ENCODE results near the gene ZSCAN1. TPM values are rescaled to one million over a fixed set of nuclear protein-coding genes. Genes with fewer than 3 reads are reported as not detected.

ZSCAN1 gene
- total and polyA plus RNA-seq, 2 of the 4 experiments (the other 2 are of a cell fraction): not detected

DNA sequence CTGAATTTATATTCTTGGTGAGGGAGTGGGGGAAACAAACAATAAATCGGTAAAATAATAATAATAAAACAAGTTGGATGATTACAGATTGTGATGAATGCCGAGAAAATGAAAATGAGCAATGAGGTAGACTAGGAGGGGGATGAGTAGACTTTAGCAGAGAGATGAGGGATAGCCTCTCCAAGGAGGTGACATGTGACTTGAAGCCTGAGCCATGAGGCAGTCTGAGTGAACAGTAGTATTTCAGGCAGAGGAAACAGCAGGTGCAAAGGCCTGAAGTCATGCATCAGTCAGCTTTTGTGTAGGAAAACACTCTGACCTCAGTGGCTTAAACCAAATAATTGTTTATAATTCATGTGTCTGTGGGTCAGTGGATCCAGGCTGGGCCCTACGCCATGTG, 29.9 kb downstream of the ZSCAN1 start (continued):
- no peak for TF ChIP-seq MAFK (IDR thresholded peaks at IDR 0.05; ENCODE audit: low read depth, low read length)

DNA sequence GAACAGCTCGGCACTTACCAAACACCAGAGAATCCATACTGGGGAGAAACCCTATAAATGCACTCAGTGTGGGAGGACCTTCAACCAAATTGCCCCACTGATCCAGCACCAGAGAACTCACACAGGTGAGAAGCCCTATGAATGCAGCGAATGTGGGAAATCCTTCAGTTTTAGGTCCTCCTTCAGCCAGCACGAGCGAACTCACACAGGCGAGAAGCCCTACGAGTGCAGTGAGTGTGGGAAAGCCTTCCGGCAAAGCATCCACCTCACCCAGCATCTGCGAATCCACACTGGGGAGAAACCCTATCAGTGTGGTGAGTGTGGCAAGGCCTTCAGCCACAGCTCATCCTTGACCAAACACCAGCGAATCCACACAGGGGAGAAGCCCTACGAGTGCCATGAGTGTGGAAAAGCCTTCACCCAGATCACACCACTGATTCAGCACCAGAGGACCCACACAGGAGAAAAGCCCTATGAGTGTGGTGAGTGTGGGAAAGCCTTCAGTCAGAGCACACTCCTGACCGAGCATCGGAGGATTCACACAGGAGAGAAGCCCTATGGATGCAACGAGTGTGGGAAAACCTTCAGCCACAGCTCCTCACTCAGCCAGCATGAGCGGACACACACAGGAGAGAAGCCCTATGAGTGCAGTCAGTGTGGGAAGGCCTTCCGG, 33.6 kb downstream of the ZSCAN1 start:
- no peak overlapping the region for H3K18ac ChIP-seq (ENCODE audit: low read depth, low read length)
- no peak overlapping the region for H3K4me3 ChIP-seq (ENCODE audit: insufficient read depth, low read depth, low read length)
- in situ Hi-C loops (cut with MboI; ENCODE audit: low sequenced_read_pairs) (no loop called here), intact Hi-C loops (cut with micrococcal nuclease) (no loop called here), dilution Hi-C loops (cut with HindIII; ENCODE audit: low sequenced_read_pairs, unreplicated experiment) (no loop called here)
- no peaks in the 10 kb centered on the region for H3K4me1 ChIP-seq (ENCODE audit: control insufficient read depth, insufficient read depth, low read length)
- no peak overlapping the region for H3K27ac ChIP-seq (ENCODE audit: insufficient read depth, low read length)
- H3K9ac ChIP-seq (ENCODE audit: low read depth, low read length): no peak overlapping the region
- H2BK5ac ChIP-seq (ENCODE audit: low read depth, low read length, poor library complexity, severe bottlenecking): no peak overlapping the region
- H3K4me2 ChIP-seq (ENCODE audit: low read depth, low read length): no peak overlapping the region
- ChIA-PET CTCF (no interaction called here), POLR2A (ENCODE audit: unreplicated experiment) (no interaction called here)
- no peaks in the 10 kb centered on the region for H3K27me3 ChIP-seq (ENCODE audit: control insufficient read depth, insufficient read depth, low read length)
- H3K23ac ChIP-seq (ENCODE audit: low read depth, low read length): no peak overlapping the region
- H3K36me3 ChIP-seq (ENCODE audit: control insufficient read depth, insufficient read depth, low read length): peaks cover 2% of the 10 kb centered on the region; the same call in 1 of the 2 replicates
- no peak overlapping the region for H3K14ac ChIP-seq (replicated peaks; ENCODE audit: low read depth, low read length)
- H3K9me3 ChIP-seq (ENCODE audit: control insufficient read depth, insufficient read depth, low read length): peaks cover 74% of the 10 kb centered on the region
- no peak overlapping the region for H2AK9ac ChIP-seq (replicated peaks; ENCODE audit: low read depth, low read length, poor library complexity)
- ATAC-seq (ENCODE audit: low read depth) (no peak), DNase-seq (no peak)
- no peak overlapping the region for H3K4ac ChIP-seq (ENCODE audit: low read depth, low read length)
- H2BK120ac ChIP-seq (ENCODE audit: low read depth, low read length): no peak overlapping the region
- H2AFZ ChIP-seq (replicated peaks; ENCODE audit: low read length, poor library complexity): no peak overlapping the region
- no CpG with 5 or more reads among the region's 15 CpGs for WGBS, 2 experiments (ENCODE audit: extremely low coverage in 2 of 2, insufficient read length in 1 of 2)
- BruUV-seq (replicated peaks): no TSS peak
- H4K8ac ChIP-seq (ENCODE audit: low read depth in 2 of 2, low read length in 2 of 2): no peak overlapping the region
- no peak overlapping the region for H4K91ac ChIP-seq (ENCODE audit: insufficient read depth, low read depth, low read length)
- no peaks in the 10 kb centered on the region for H3K9me1 ChIP-seq (ENCODE audit: insufficient read depth, low read length)
- no peak overlapping the region for H2AK5ac ChIP-seq (ENCODE audit: low read depth, low read length)
- no peak overlapping the region for H2BK20ac ChIP-seq (ENCODE audit: low read depth, low read length)
- H3K56ac ChIP-seq (ENCODE audit: extremely low read depth, insufficient read depth, low read length): no peak overlapping the region
- no peak for TF ChIP-seq RCOR1 (IDR thresholded peaks at IDR 0.05; ENCODE audit: insufficient replicate concordance, low read length)
- no peak for TF ChIP-seq POLR2A (IDR thresholded peaks at IDR 0.05; ENCODE audit: low read depth, low read length)
- no peak for TF ChIP-seq CEBPB (IDR thresholded peaks at IDR 0.05; ENCODE audit: low read depth, low read length)
- TF ChIP-seq, protein P1, sequence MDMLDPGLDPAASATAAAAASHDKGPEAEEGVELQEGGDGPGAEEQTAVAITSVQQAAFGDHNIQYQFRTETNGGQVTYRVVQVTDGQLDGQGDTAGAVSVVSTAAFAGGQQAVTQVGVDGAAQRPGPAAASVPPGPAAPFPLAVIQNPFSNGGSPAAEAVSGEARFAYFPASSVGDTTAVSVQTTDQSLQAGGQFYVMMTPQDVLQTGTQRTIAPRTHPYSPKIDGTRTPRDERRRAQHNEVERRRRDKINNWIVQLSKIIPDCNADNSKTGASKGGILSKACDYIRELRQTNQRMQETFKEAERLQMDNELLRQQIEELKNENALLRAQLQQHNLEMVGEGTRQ (IDR thresholded peaks at IDR 0.05; ENCODE audit: low read depth, low read length): no peak
- TF ChIP-seq BHLHE40 (IDR thresholded peaks at IDR 0.05; ENCODE audit: low read depth, low read length): no peak
- no peak for TF ChIP-seq FOS (IDR thresholded peaks at IDR 0.05; ENCODE audit: low read depth, low read length)
- TF ChIP-seq, protein P2, sequence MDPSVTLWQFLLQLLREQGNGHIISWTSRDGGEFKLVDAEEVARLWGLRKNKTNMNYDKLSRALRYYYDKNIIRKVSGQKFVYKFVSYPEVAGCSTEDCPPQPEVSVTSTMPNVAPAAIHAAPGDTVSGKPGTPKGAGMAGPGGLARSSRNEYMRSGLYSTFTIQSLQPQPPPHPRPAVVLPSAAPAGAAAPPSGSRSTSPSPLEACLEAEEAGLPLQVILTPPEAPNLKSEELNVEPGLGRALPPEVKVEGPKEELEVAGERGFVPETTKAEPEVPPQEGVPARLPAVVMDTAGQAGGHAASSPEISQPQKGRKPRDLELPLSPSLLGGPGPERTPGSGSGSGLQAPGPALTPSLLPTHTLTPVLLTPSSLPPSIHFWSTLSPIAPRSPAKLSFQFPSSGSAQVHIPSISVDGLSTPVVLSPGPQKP (IDR thresholded peaks at IDR 0.05; ENCODE audit: borderline replicate concordance, low read depth, low read length): no peak
- TF ChIP-seq RAD21 (IDR thresholded peaks at IDR 0.05; ENCODE audit: low read length): no peak
- no peak for TF ChIP-seq MAZ (IDR thresholded peaks at IDR 0.05; ENCODE audit: borderline replicate concordance, low read depth, low read length)
- TF ChIP-seq SMC3 (IDR thresholded peaks at IDR 0.05; ENCODE audit: low read depth, low read length): no peak
- TF ChIP-seq NFE2L2 (IDR thresholded peaks at IDR 0.05; ENCODE audit: low read depth, low read length): no peak
- no peak overlapping the region for H2BK15ac ChIP-seq (ENCODE audit: low read depth, low read length)
- H4K5ac ChIP-seq (ENCODE audit: low read depth, low read length): no peak overlapping the region
- no peaks in the 10 kb centered on the region for H3K79me1 ChIP-seq (ENCODE audit: low read depth in 1 of 2, low read length in 2 of 2)
- no peaks in the 10 kb centered on the region for H4K20me1 ChIP-seq (ENCODE audit: insufficient read depth, low read length)
